Neural cell (in vitro differentiated cells): ENCODE results near the gene URB1. TPM values are rescaled to one million over a fixed set of nuclear protein-coding genes. Genes with fewer than 3 reads are reported as not detected.

ENCODE experiments used
- H2AFZ ChIP-seq: fragments of 200-600, 300-800 bp; sonication (generic), shearing (Covaris generic); 2 replicates; pipeline ENCODE4 v1.6.0; 2014; ENCODE audit warnings: low read depth, mild to moderate bottlenecking, antibody characterized with exemption, low read length, moderate library complexity
- H3F3A ChIP-seq: fragments of 200-600 bp; shearing (Covaris generic); 2 replicates; pipeline ENCODE4 v1.6.1; 2016; ENCODE audit warnings: mild to moderate bottlenecking, moderate library complexity, mixed read lengths, antibody characterized with exemption, low read length; ENCODE audit not compliant: insufficient read depth, poor library complexity, severe bottlenecking
- H3K27ac ChIP-seq: fragments of 200-600, 300-800 bp; sonication (generic), shearing (Covaris generic); 2 replicates; pipeline ENCODE4 v1.5.1; 2014; ENCODE audit warnings: mild to moderate bottlenecking, low read length, moderate library complexity
- H3K27me3 ChIP-seq: fragments of 300-800, 200-600 bp; sonication (generic), shearing (Covaris generic); 2 replicates; pipeline ENCODE4 v1.6.0; 2014; ENCODE audit warnings: mild to moderate bottlenecking, low read depth, low read length, moderate library complexity; ENCODE audit not compliant: insufficient read depth
- H3K36me3 ChIP-seq: fragments of 300-800, 200-600 bp; sonication (generic), shearing (Covaris generic); 2 replicates; pipeline ENCODE4 v1.5.1; 2014; ENCODE audit warnings: mild to moderate bottlenecking, antibody characterized with exemption, low read length, moderate library complexity; ENCODE audit not compliant: insufficient read depth
- H3K4me2 ChIP-seq: fragments of 300-800, 200-600 bp; sonication (generic), shearing (Covaris generic); 2 replicates; pipeline ENCODE4 v1.6.0; 2014; ENCODE audit warnings: mild to moderate bottlenecking, low read length
- H3K4me3 ChIP-seq: fragments of 300-800, 200-600 bp; sonication (generic), shearing (Covaris generic); 2 replicates; pipeline ENCODE4 v1.5.1; 2014; ENCODE audit warnings: mild to moderate bottlenecking, low read length, moderate library complexity
- H3K79me2 ChIP-seq: fragments of 200-600 bp; shearing (Covaris generic); replicated peaks from 2 replicates; pipeline ENCODE4 v1.6.0; 2014; ENCODE audit warnings: mild to moderate bottlenecking, low read length, moderate library complexity; ENCODE audit not compliant: insufficient read depth
- H3K9ac ChIP-seq: fragments of 300-800, 200-600 bp; sonication (generic), shearing (Covaris generic); 2 replicates; pipeline ENCODE4 v1.6.1; 2016; ENCODE audit warnings: mild to moderate bottlenecking, low read length, mixed read lengths
- H3K9me2 ChIP-seq: fragments of 200-600 bp; shearing (Covaris generic); 2 replicates; pipeline ENCODE4 v1.6.1; 2016; ENCODE audit warnings: mild to moderate bottlenecking, low read length, mixed read lengths; ENCODE audit not compliant: insufficient read depth
- H3K9me3 ChIP-seq: fragments of 200-600, 300-800 bp; sonication (generic), shearing (Covaris generic); 2 replicates; pipeline ENCODE4 v1.6.1; 2016; ENCODE audit warnings: mild to moderate bottlenecking, mixed run types, low read length, moderate library complexity, mixed read lengths
- H4K20me1 ChIP-seq: fragments of 200-600 bp; shearing (Covaris generic); 2 replicates; pipeline ENCODE4 v1.6.1; 2016; ENCODE audit warnings: mild to moderate bottlenecking, mixed run types; ENCODE audit not compliant: insufficient read depth
- CTCF ChIP-seq: fragments of 450-650 bp; IDR thresholded peaks from 2 replicates; pipeline ENCODE4 v1.5.1; 2014; ENCODE audit warnings: antibody characterized with exemption, mild to moderate bottlenecking, moderate library complexity; ENCODE audit not compliant: poor library complexity, severe bottlenecking
- EP300 ChIP-seq: fragments of 450-650 bp; conservative IDR thresholded peaks from 2 replicates; pipeline ENCODE4 v1.6.1; 2014; ENCODE audit warnings: antibody characterized with exemption, mild to moderate bottlenecking, moderate library complexity; ENCODE audit not compliant: poor library complexity, severe bottlenecking
- EZH2 ChIP-seq: fragments of 200-600, 300-800 bp; shearing (Covaris generic), sonication (generic); IDR thresholded peaks from 2 replicates; pipeline ENCODE4 v1.6.1; 2014; ENCODE audit warnings: antibody characterized with exemption, low read length, borderline replicate concordance, mild to moderate bottlenecking; ENCODE audit not compliant: insufficient read depth, poor library complexity, severe bottlenecking
- MXI1 ChIP-seq: fragments of 450-650 bp; conservative IDR thresholded peaks from 2 replicates; pipeline ENCODE4 v1.6.1; 2014; ENCODE audit warnings: antibody characterized with exemption, mild to moderate bottlenecking; ENCODE audit not compliant: poor library complexity, severe bottlenecking
- POLR2AphosphoS5 ChIP-seq: IDR thresholded peaks from 2 replicates; pipeline ENCODE4 v1.6.1; 2012
- RAD21 ChIP-seq: fragments of 450-650 bp; conservative IDR thresholded peaks from 2 replicates; pipeline ENCODE4 v1.6.1; 2014; ENCODE audit warnings: antibody characterized with exemption, mild to moderate bottlenecking, moderate library complexity
- REST ChIP-seq: IDR thresholded peaks from 2 replicates; pipeline ENCODE4 v1.6.1; 2012; ENCODE audit warnings: borderline replicate concordance
- SMC3 ChIP-seq: fragments of 450-650 bp; conservative IDR thresholded peaks from 2 replicates; pipeline ENCODE4 v1.6.1; 2014; ENCODE audit warnings: antibody characterized with exemption, mild to moderate bottlenecking, moderate library complexity; ENCODE audit not compliant: poor library complexity
- TAF1 ChIP-seq: IDR thresholded peaks from 2 replicates; pipeline ENCODE4 v1.6.1; 2012; ENCODE audit warnings: low read depth
- polyA plus RNA-seq: library from polyadenylated mRNA; depleted of rRNA; stranded (reverse); fragments of >200 nt; gene quantifications from 2 replicates; pipeline ENCODE4 v1.2.3, GENCODE V29; 2014

The URB1 gene
- polyA plus RNA-seq, 1 donor from 2014 or later: 4.4 TPM

DNA sequence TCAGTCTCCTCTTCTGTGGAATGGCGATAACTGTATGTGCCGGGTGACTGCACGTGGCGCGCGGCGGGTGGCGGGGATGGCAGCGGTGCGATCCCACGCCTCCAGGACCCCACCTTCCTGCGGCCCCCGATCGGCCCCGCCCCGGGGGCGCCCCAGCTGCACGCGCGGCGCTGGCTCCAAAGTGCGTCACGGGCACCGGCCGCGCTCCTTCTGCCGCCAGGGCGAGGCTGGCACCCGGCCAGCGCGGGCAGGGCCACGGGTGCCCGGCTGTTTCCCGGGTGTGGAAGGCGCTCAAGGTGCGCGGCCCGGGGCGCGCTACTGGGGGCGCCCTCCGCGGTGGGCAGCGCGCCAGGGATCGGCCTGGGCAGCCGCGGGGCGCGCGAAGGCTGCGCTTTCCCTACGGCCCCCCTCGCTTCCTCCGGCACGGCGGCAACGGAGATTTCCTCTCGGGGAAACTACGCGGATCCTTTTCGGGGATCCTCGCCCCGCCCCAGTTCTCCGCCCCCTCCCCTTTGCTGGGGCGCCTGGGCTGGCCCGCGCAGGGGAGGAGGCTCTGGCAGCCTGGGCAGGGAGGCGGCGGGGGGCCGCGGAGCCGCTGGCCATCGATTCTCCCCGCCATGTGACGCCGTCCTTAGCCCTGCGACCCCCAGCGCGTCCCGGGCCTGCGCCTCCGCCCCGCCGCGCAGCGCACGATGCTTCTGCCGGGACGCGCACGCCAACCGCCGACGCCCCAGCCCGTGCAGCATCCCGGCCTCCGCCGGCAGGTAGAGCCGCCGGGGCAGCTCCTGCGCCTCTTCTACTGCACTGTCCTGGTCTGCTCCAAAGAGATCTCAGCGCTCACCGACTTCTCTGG, 19.6 kb upstream of the URB1 start, which contains the start of gene EVA1C:
TSS of gene EVA1C (plus strand) at position 545 of the 853 bp plus-strand sequence. CDS start at position 693, 148 bp downstream.
- Histone ChIP-seq H4K20me1 (no peaks in the 10 kb centered on the region), H3K9ac (peak within 1 kb of the TSS; percentile 41), H3K9me2 (no peaks in the 10 kb centered on the region), H2AFZ (no peak within 1 kb of the TSS), H3F3A (no peaks in the 10 kb centered on the region), H3K36me3 (no peaks in the 10 kb centered on the region), H3K27me3 (peaks cover 67% of the 10 kb centered on the region), H3K4me3 (peak within 1 kb of the TSS; percentile 74), H3K79me2 (no peaks in the 10 kb centered on the region), H3K9me3 (no peaks in the 10 kb centered on the region), H3K27ac (no peak within 1 kb of the TSS), H3K4me2 (peak within 1 kb of the TSS; percentile 44)
- no peak for TF ChIP-seq RAD21
- TF ChIP-seq MXI1: peak; percentile 63

DNA sequence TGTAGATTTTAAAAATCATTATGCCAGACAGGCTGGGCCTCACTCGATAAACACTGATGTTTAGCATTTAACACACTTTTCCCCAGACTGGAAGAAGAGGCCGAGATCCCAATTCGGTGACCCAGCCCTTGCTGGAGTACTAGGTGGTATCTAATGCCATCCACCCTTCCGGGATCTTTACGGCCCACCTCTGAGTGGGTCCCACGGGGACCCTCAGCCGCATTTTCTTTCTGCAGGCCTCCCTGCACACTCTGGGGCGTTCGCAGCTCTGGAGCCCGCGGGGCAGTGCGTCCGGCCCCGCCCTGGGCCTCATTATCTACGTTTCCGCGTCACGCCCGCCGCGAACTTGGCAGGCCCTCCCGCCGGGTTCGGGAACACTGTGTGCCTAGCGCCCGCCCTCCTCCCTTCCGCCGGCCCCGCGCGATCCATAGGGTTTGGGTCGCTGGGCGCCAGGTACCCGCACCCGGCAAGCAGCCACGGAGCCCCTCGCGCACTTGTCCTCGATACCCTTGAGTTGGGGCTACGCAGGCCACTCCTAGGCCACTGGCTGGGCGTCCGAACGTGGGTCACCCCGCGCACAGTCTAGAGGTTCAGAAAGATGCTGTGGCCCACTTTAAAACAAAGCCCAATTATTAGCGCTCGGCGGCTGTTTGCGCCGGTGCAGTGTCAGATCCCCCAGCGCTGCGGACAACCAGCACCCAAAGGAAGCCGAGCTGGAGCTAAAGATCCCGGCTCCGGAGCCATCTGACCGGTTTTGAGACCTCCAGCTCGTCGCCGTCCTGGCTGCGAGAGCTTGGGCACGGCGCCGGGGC, 18.7 kb upstream of the URB1 start:
- Histone ChIP-seq H3K9me2 (no peaks in the 10 kb centered on the region), H4K20me1 (no peaks in the 10 kb centered on the region), H3K27ac (no peak overlapping the region), H2AFZ (no peak overlapping the region), H3K36me3 (no peaks in the 10 kb centered on the region), H3K9me3 (no peaks in the 10 kb centered on the region), H3K4me3 (peak overlapping the region; percentile 74), H3F3A (no peaks in the 10 kb centered on the region), H3K27me3 (peaks cover 67% of the 10 kb centered on the region), H3K4me2 (peak overlapping the region; percentile 39), H3K9ac (peak overlapping the region; percentile 41), H3K79me2 (no peaks in the 10 kb centered on the region)
- TF ChIP-seq TAF1 (no peak), POLR2AphosphoS5 (no peak), EP300 (no peak), SMC3 (no peak), RAD21 (no peak), MXI1 (no peak), CTCF (no peak), REST (no peak), EZH2 (no peak)
